ENCODE data around the gene ASAP3. TPM values are rescaled to one million over a fixed set of nuclear protein-coding genes. Genes with fewer than 3 reads are reported as not detected.
A peak's percentile ranks its signal among the peaks of the same experiment; 100 is the strongest.

ASAP3 gene
- total RNA-seq, 4 donors from 2014 or later: 69.3 to 75.7 (median 73.6) TPM

DNA sequence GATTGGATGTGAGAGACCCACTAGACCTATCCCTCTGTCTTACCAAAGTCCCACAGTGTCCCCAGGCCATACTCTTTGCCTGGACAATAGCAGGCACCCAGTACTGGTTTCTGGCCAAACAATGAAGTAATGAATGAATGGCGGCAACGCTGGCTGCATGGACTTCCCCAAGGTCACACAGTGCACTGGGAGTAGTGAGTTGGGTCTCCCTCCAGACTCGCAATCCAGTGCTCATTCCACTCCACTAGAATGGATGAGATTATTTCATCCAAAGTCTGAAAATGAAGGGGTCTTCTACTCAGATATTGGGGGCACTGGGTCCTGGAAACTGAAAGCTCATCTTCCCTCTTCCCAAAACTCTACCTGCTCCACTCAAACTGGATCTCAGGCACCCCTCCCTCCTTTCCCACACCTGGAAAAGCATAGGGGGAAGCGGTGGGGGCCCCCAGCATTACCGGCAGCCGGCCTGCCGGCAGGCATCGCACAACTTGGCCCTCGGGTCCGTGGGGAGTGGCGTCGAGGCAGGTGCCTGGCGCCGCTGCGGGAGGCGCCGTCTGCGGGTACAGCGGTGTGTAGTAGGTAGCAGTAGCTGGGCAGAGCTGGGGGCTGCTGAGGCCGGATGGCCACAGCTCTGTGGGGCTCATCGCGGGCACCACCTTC, 46.2 kb upstream of the ASAP3 start:
- no peak for TF ChIP-seq POLR2A (IDR thresholded peaks at IDR 0.05)
- TF ChIP-seq, protein P1, sequence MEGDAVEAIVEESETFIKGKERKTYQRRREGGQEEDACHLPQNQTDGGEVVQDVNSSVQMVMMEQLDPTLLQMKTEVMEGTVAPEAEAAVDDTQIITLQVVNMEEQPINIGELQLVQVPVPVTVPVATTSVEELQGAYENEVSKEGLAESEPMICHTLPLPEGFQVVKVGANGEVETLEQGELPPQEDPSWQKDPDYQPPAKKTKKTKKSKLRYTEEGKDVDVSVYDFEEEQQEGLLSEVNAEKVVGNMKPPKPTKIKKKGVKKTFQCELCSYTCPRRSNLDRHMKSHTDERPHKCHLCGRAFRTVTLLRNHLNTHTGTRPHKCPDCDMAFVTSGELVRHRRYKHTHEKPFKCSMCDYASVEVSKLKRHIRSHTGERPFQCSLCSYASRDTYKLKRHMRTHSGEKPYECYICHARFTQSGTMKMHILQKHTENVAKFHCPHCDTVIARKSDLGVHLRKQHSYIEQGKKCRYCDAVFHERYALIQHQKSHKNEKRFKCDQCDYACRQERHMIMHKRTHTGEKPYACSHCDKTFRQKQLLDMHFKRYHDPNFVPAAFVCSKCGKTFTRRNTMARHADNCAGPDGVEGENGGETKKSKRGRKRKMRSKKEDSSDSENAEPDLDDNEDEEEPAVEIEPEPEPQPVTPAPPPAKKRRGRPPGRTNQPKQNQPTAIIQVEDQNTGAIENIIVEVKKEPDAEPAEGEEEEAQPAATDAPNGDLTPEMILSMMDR (IDR thresholded peaks at IDR 0.05): no peak
- no peak for DNase-seq
- 9 to 26% methylated on average over 6 to 14 of the region's 22 CpGs for WGBS, 2 donors
- no peaks in the 10 kb centered on the region for H3K9me3 ChIP-seq
- intact Hi-C loops (cut with DNase I): loop anchor here (10.0 kb wide), 1 partner anchor 105 kb away; the partner anchor contains the start of gene TCEA3
- H3K27ac ChIP-seq: no peak overlapping the region
- H3K36me3 ChIP-seq: no peaks in the 10 kb centered on the region
- peak overlapping the region in 1 of 3 donors; percentile 37 for H3K4me3 ChIP-seq (replicated peaks in 1 of 3)
- peaks cover 13 to 37% of the 10 kb centered on the region in 2 donors for H3K4me1 ChIP-seq
- no peaks in the 10 kb centered on the region for H3K27me3 ChIP-seq

DNA sequence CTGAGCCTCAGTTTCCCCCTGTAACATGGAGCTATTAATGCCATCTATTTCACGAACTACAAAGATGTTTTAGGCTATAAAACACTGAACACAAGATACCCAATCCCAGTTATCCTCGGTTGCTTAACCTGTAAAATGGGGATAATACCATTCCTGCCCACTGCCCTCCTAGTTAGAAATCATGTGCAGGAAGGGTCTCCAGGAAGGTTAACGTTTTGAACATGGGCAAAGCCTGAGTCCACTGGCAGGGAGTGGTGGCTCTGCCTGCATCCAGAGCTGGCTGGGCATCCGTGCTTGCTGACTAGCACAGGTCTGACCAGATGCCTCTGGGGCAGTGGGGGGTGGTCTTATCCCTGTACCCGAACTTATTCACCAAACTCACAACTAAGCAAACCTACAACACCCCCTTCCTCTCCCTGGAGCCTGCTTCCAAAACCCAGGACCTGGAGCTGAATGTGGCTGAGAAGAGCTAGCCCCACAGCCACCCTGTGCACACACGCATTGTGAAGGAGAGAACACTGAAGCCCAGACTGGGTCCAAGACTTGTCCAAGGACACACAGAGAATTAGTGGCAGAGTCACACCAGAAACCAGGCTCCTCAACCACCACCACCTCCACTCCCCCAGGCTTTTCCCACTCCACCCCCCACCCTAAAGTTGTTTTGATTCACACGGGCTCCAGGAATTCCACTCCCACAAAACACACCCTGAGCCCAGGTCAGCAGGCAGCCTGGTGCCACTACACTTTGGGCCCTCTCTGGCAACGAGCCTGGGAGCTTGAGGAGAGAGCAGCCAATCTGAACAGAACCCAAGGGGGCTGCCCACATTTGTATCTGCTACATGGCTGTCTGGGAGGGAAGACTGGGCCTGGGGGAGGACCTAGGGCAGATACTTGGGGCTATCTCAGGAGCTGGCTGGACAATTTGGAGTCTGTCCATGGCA, 45.4 kb upstream of the ASAP3 start:
- Histone ChIP-seq H3K4me1 (peaks cover 13 to 37% of the 10 kb centered on the region in 2 donors), H3K27ac (no peak overlapping the region), H3K9me3 (no peaks in the 10 kb centered on the region), H3K36me3 (no peaks in the 10 kb centered on the region), H3K27me3 (no peaks in the 10 kb centered on the region), H3K4me3 (replicated peaks in 1 of 3) (no peak overlapping the region)
- intact Hi-C loops (cut with DNase I): loop anchor here (10.0 kb wide), 1 partner anchor 105 kb away; the partner anchor contains the start of gene TCEA3
- 48 to 54% methylated on average over 8 of the region's 8 CpGs for WGBS, 2 donors
- DNase-seq: peak; percentile 36 to 64
- no peak for TF ChIP-seq POLR2A (IDR thresholded peaks at IDR 0.05)
- TF ChIP-seq, protein P1 (IDR thresholded peaks at IDR 0.05): no peak

DNA sequence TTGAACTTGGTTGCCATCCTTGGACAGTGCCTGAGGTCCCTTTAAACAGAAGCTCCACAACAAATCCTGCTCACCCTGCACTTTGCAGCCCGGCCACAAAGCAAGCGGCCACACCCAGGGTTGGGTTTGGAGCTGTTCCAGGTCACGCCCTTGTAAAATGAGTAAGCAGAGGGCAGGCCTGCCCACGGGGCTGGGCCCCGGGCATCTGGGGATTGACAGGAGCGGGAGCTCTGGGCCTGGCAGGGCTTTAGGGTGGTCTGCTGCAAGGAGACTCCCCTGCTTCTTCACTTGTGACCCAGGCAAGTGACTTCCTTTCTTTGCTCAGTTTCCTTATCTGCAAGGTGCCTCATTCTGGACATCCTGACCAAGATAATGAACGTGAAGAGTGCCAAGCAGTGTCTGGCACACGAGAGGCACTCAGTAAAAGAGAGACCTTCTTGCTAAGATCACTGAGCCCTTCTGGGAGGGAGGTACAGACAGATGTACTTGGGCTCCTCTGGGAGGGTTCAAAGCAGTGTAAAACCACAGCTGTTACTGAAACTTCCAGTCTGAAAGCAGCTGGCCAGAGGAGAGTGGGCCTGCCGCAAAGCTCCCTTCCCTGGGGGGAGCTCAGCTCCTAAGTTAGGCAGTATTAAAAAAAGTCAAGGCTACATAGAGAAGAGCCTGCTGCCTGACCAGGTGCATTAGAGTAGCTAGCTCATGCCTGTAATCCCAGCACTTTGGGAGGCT, 44.4 kb upstream of the ASAP3 start:
- intact Hi-C loops (cut with DNase I): no loop called here
- WGBS, 2 donors: 9 to 16% methylated on average over 8 of the region's 9 CpGs
- no peaks in the 10 kb centered on the region for H3K27me3 ChIP-seq
- H3K4me3 ChIP-seq (replicated peaks in 1 of 3): no peak overlapping the region
- no peaks in the 10 kb centered on the region for H3K36me3 ChIP-seq
- DNase-seq: peak; percentile 72 to 78
- H3K27ac ChIP-seq: no peak overlapping the region
- TF ChIP-seq, protein P1 (IDR thresholded peaks at IDR 0.05): no peak
- TF ChIP-seq POLR2A (IDR thresholded peaks at IDR 0.05): no peak
- no peaks in the 10 kb centered on the region for H3K9me3 ChIP-seq
- peaks cover 13 to 37% of the 10 kb centered on the region in 2 donors for H3K4me1 ChIP-seq

DNA sequence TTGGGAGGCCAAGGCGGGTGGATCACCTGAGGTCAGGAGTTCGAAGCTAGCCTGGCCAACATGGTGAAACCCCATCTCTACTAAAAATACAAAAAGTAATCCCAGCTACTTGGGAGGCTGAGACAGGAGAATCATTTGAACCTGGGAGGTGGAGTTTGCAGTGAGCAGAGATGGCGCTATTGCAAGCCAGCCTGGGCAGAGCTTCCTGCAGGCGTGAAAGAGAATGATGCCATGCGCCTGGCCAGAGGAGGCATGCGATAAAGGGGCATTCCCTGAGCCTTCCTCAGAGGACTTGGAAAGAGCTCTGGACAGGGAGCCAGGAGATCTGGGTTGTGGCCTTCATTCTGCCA, 43.9 kb upstream of the ASAP3 start:
- Histone ChIP-seq H3K27ac (no peak overlapping the region), H3K4me3 (replicated peaks in 1 of 3) (no peak overlapping the region), H3K27me3 (no peaks in the 10 kb centered on the region), H3K4me1 (peaks cover 13 to 37% of the 10 kb centered on the region in 2 donors), H3K9me3 (no peaks in the 10 kb centered on the region), H3K36me3 (no peaks in the 10 kb centered on the region)
- DNase-seq: no peak
- intact Hi-C loops (cut with DNase I): no loop called here
- 80 to 92% methylated on average over 6 of the region's 6 CpGs for WGBS, 2 donors
- TF ChIP-seq POLR2A (IDR thresholded peaks at IDR 0.05): no peak
- TF ChIP-seq, protein P1 (IDR thresholded peaks at IDR 0.05): no peak

Measured in thyroid gland (tissue), 4 donors.